RPMI8226 (cell line): Measurements from ENCODE around the gene TRMT1.
"Not testable (repeated sequence)": the region's sequence is repeated elsewhere in the genome, so short reads cannot be mapped to it uniquely, and the experiment has no call there.

ENCODE experiments used
- DNase-seq: peaks from one replicate; pipeline ENCODE4 v3.0.0-alpha.2; 2015

The TRMT1 gene

GRCh38 chr19:13150187-13150930, 33.8 kb upstream of the TRMT1 start, which contains the start of the genes IER2 and STX10:
TSS of gene IER2 (plus strand) at chr19:13150411. CDS start at chr19:13153187, 2,776 bp downstream.
TSS of gene STX10 (minus strand) at chr19:13150375. CDS start at chr19:13150173, 202 bp downstream.
- DNase-seq = peak; percentile 95

GRCh38 chr19:13149628-13150186, 33.2 kb upstream of the TRMT1 start:
- DNase-seq = peak; percentile 69

- DNase-seq = not testable (repeated sequence)
These were observed 32.7 kb upstream of the TRMT1 start for GRCh38 chr19:13149173-13149627.

- DNase-seq = peak; percentile 73
These were observed 30.4 kb upstream of the TRMT1 start for GRCh38 chr19:13146763-13147563.

GRCh38 chr19:13139633-13140311, 23.2 kb upstream of the TRMT1 start:
- no peak for DNase-seq

- no peak for DNase-seq
These were observed 22.3 kb upstream of the TRMT1 start for GRCh38 chr19:13138916-13139198.

GRCh38 chr19:13138171-13138915, 21.8 kb upstream of the TRMT1 start:
- DNase-seq = no peak

- no peak for DNase-seq
These were observed 20.8 kb upstream of the TRMT1 start for GRCh38 chr19:13137290-13137794.

- DNase-seq = no peak
These were observed 18.8 kb upstream of the TRMT1 start for GRCh38 chr19:13135068-13136062.

- no peak for DNase-seq
These were observed 18.1 kb upstream of the TRMT1 start for GRCh38 chr19:13134626-13135025.

GRCh38 chr19:13133241-13133870, 16.8 kb upstream of the TRMT1 start:
- no peak for DNase-seq

- no peak for DNase-seq
These were observed 16.1 kb upstream of the TRMT1 start for GRCh38 chr19:13132471-13133180.

GRCh38 chr19:13130886-13131490, 14.4 kb upstream of the TRMT1 start:
- DNase-seq = no peak

- DNase-seq = no peak
These were observed 12.8 kb upstream of the TRMT1 start for GRCh38 chr19:13129384-13129783.

GRCh38 chr19:13128583-13128982, 12.0 kb upstream of the TRMT1 start:
- no peak for DNase-seq

GRCh38 chr19:13127811-13128575, 11.5 kb upstream of the TRMT1 start:
- no peak for DNase-seq

- DNase-seq = no peak
These were observed 10.5 kb upstream of the TRMT1 start for GRCh38 chr19:13127051-13127450.
